CMK (cell line): ENCODE data around the gene KNDC1.
"Not testable (repeated sequence)": the region's sequence is repeated elsewhere in the genome, so short reads cannot be mapped to it uniquely, and the experiment has no call there.

Experiments used
- DNase-seq: peaks from one replicate; pipeline ENCODE4 v3.0.0-alpha.2; 2010; ENCODE audit warnings: low read depth

The KNDC1 gene, protein sequence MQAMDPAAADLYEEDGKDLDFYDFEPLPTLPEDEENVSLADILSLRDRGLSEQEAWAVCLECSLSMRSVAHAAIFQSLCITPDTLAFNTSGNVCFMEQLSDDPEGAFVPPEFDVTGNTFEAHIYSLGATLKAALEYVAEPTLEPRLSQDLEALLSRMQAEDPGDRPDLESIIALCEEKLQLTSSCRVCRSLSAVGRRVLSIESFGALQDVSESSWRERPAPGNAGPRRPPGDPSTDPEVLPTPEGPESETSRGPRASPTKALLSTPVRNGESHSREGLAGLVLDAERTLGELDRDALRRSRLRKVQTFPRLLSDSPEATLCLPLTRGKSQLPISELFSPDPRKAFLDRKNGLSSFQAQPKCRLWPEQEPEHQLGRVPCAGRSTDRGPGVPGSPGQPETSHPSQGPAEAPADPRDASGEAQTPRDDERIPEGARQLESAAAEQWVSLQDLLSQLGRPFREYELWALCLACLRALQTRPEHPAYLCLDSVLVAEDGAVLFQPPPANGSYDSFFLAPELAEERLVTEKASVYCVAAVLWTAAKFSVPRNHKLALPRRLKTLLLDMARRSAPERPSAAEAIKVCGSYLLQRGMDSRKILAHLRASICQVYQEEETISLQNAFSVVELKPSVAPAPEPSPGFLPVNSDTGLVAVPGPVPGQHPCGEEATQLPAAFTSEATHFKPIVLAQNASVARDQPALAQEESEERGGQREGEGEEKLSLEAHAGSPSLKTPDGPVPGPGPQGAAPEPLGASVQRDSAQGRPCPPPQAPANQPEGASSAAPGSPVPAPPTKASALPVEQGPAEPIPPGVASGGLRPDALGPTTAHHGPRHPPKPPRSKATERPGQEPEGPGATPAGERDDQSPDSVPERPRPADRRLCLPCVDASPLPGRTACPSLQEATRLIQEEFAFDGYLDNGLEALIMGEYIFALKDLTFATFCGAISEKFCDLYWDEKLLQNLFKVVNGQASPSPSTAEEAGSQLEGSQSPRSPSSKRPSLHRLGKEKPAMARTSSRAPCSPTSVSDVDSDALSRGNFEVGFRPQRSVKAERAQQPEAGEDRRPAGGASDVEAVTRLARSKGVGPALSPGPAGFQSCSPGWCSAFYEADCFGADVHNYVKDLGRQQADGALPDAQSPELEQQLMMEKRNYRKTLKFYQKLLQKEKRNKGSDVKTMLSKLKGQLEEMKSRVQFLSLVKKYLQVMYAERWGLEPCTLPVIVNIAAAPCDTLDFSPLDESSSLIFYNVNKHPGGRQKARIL (N-terminal part only)

GRCh38 chr10:133159950-133160825 is at the start of gene KNDC1:
TSS of gene KNDC1 (plus strand) at chr10:133160219. CDS start at chr10:133160468, 249 bp downstream.
- DNase-seq = peak; percentile 37

DNA sequence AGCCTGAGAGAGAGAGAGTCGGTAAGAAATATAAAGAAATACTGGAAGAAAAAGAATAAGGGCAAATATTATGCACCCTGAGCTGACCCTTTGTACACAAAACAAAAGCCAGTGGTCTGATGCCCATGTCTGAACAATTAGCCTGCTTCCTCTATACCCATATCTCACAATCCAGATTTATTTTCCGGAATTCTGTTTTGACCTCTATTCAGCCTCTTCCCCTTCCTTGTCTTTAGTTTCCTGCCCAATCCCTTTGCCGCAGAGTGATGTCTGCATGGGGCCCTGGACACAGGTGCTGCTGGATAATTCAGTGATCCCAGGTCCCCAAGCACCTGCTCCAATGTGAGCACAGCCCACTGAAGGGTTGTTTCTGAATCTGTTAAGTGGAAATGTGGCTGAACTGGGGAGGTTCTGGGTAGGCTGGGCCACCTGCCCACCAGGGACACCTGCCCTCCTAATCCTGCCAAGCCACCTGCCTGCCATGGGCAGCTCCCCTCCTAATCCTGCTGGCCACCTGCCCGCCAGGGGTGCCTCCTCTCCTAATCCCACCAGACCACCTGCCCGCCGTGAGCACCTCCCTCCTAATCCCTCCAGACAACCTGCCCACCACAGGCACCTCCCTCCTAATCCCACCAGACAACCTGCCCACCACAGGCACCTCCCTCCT is 49.3 kb upstream of the KNDC1 start:
- DNase-seq = no peak

DNA sequence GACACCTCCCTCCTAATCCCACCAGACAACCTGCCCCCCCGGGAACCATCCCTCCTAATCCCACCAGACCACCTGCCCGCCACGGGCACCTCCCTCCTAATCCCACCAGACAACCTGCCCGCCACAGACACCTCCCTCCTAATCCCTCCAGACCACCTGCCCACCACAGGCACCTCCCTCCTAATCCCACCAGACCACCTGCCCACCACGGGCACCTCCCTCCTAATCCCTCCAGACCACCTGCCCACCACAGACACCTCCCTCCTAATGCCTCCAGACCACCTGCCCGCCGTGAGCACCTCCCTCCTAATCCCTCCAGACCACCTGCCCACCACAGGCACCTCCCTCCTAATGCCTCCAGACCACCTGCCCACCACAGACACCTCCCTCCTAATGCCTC is 48.4 kb upstream of the KNDC1 start:
- not testable (repeated sequence) for DNase-seq

- DNase-seq = no peak
These were observed 46.7 kb upstream of the KNDC1 start for GRCh38 chr10:133113146-133113830.

DNA sequence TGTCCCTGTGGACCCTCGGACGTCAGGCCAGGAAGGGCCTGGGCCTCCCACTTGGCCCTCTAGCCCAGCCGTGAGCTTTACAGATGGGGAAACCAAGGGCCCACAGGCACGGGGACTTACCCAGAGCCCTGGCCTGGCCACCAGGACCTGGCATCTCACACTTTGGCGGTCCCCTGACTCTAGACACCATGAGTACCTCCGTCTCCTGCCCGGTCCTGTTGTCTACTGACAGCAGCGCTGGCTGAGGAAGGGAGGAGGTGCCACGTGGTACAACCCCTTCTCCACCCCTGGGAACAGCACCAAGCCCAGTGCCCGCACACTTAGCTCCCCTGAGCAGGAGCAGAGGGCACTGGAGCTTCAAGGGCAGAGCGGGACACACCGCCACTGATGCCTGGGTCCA is 46.2 kb upstream of the KNDC1 start:
- DNase-seq = no peak

- DNase-seq = no peak
These were observed 45.8 kb upstream of the KNDC1 start for GRCh38 chr10:133114251-133114650.

DNA sequence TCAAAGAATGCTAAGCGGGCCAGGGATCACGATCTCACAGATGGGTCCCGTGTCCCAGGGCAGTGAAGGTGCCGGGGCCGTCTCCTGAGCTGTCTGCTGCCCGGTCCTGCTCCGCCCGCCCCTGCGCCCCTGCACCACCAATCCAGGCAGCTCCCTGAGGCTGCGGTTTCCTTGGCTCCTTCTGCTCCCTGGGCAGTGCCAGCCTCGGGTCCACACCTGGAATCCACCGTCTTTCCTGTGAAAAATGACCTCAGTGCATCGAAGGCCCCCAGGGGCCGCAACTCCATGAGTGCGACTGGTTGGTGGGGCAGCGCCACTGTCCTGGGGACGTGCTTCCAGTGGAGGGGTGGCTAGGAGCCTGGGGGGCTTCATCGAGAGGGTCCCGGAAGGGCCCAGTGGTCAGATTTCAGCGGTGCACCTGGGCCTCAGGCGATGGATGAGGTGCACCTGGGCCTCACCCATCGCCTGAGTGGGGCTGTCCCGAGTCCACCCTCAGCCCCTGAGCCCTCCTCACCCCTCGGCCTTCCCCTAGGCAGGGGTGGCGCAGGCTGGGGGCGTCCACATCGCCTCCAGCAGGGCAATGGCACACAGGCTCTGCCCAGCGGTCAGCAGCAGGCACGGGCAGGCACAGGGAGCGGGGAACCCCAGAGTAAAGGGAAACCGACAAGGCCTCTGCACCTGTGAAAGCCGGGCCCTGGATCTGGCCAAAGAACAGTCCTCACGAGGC is 45.1 kb upstream of the KNDC1 start:
- DNase-seq = no peak

- DNase-seq = no peak
These were observed 44.6 kb upstream of the KNDC1 start for GRCh38 chr10:133115453-133115842.

DNA sequence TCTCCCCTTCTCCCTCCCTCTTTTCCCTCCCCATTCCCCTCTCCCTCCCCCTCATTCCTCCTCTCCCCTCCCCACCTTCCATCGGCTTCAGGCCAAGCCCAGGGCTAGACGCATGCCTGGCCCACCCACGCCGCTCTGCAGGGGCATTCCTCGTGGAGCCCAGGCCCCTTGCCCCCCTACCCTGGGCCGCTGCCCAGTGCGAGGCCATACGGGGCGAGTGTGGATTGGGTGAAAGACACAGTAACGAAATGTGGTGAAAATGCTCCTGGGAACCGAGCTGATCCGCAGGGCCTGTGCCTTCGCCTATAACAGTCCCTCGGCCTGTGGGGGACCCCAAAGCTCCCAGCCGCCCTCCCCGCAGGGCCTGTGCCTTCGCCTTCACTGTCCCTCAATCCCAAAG is 44.0 kb upstream of the KNDC1 start:
- no peak for DNase-seq

- DNase-seq = no peak
These were observed 43.6 kb upstream of the KNDC1 start for GRCh38 chr10:133116455-133116854.

- DNase-seq = no peak
These were observed 42.9 kb upstream of the KNDC1 start for GRCh38 chr10:133117036-133117687.

- DNase-seq = no peak
These were observed 42.3 kb upstream of the KNDC1 start for GRCh38 chr10:133117688-133118071.

DNA sequence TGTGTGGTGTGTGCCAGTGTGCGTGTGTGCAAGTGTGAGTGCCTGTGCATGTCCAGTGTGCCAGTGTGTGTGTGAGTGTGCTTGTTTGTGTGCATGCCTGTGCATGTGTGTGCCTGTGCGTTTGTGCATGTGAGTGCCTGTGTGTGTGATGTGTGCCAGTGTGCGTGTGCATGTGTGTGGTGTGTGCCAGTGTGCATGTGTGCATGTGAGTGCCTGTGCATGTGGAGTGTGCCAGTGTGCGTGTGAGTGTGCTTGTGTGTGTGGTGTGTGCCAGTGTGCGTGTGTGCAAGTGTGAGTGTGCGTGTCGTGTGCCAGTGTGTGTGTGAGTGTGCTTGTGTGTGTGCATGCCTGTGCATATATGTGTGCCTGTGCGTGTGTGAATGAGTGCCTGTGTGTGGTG is 38.5 kb upstream of the KNDC1 start:
- DNase-seq = no peak

DNA sequence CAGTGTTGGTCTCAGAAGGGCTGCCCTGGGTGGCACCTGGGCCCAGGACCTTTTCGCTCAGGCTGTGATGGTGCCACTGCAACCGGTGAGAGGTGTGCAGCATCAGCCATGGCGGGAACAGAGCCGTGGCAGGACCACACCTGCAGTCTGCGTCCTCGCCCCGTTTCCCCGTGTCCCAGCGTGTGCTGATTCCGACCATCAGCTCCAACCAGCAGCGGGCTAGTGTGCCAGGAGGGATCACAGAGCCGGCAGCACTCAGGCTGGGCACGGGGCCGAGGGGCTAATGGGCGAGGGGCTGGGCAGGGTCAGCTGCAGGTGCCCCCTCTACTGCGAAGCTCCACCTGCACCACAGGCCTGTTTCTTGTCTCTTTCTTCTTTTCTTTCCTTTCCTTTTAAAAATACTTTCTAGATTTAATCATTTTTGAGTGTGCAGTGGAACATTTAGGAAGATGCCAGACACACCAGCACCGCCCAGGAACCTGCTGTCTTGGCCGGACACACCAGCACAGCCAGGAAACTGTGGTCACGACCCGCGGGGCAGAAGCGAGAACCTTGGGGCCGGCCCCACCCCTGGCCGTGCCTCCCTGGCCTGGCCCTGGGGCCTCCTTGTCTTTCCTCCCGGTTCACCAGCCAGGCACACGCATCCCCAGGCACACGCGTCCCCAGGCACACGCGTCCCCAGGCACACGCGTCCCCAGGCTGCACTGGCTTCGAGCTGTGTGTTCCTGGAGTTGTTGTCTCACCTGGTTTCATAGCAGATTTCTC is 37.7 kb upstream of the KNDC1 start:
- no peak for DNase-seq

DNA sequence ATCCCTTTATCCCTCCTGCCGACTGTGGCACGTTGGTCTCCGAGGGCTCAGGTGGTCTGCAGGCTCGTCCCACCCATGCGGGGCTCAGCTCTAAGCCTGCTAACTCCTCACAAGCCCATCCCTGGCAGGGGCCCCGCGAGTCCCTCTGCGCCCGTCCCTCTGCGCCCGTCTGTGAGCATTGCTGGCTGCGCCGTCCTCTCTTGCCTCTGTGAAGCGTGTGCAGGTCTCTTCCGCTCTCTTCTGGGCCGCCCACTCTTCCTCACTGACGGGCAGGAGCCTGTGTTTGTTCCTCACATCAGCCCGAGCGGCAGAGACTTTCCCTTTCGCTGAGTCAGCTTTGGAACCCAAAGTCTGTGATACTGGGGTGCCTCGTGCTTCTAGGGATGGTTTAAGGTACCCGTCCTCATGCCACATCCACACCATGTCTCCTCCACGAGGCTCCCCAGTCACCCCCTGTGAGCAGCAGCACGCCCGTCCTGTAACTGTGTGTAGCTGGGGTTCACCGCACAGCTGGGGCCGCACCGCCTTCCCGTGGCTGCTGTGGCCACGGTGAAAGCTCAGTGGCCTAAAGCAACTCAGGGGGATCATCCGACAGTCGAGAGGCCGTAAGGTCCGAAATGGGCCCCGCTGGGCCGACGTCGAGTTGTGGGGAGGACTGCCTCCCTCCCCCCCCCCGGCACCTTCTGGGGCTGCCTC is 36.8 kb upstream of the KNDC1 start:
- no peak for DNase-seq

DNA sequence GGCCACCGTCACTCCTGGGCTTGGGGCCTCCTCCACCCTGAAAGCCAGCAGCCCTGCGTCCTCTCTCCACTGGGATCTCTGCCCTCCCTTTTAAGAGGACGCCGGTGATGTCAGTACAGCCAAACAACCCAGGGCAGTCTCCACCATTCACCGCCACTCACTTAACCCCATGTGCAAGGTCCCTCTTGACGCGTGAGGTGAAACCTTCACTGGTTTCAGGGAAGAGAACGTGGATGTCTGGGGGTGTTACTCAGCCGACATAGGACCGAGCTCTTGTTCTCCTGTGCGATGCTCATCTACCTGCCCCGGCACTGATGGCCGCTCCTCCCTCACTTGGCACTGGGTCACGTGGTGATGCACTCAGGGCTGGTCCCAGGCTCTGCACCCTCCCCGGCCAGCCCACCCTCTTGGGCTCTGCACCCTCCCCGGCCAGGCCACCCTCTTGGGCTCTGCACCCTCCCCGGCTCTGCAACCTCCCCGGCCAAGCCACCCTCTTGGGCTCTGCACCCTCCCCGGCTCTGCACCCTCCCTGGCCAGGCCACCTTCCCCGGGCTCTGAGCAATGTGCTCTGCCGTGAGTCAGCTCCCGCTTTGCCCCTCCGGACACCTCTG is 36.2 kb upstream of the KNDC1 start:
- no peak for DNase-seq
